Fibroblast of lung (primary cell): ENCODE measurements around the gene RENBP.

ENCODE experiments used
- CTCF ChIP-seq, 2 donors: IDR thresholded peaks in 1 of 2; conservative IDR thresholded peaks in 1 of 2; 1 replicate in 1 of 2; 2 replicates in 1 of 2; pipeline ENCODE4 v1.5.1; 2011 to 2012; ENCODE audit warnings: low read length in 2 of 2, control low read depth in 1 of 2, inconsistent platforms in 1 of 2, low read depth in 1 of 2, mild to moderate bottlenecking in 1 of 2
- EZH2 ChIP-seq: IDR thresholded peaks from 2 replicates; pipeline ENCODE4 v1.5.1; 2012; ENCODE audit warnings: low read length, control low read depth, mild to moderate bottlenecking; ENCODE audit errors: missing control alignments

DNA sequence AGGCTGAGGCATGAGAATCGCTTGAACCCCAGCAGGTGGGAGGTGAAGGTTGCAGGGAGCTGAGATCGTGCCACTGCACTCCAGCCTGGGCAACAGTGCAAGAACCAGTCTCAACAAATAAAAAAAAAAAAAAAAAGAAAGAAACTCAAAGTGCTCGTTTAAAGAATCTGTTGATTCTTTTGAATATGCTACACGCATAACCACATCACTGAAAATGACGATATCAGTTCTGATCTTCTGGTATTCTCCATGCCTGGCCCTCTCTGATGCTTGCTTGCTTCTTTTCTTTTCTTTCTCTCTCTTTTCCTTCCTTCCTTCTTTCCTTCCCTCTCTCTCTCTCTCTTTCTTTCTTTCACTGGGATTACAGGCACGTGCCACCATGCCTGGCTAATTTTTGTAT, 32.6 kb downstream of the RENBP start:
- TF ChIP-seq EZH2 (no peak), CTCF (conservative IDR thresholded peaks at IDR 0.05 in 1 of 2, IDR thresholded peaks at IDR 0.05 in 1 of 2; ENCODE audit: low read depth in 1 of 2, low read length in 2 of 2) (no peak)
